Uterus (tissue), 4 donors: ENCODE measurements around the gene FLT1. TPM values are rescaled to one million over a fixed set of nuclear protein-coding genes. Genes with fewer than 3 reads are reported as not detected.

Source experiments
- DNase-seq, 2 donors: peaks; one replicate each; pipeline ENCODE4 v3.0.0-alpha.2; 2019 to 2020
- H3K27ac ChIP-seq, 2 donors: fragments of 200-600 bp; sonication (generic); 1 replicate in 1 of 2; 2 replicates in 1 of 2; pipeline ENCODE4 v1.5.1; 2016 to 2018
- H3K27me3 ChIP-seq, 2 donors: fragments of 200-600 bp; sonication (generic); one replicate each; pipeline ENCODE4 v1.5.1; 2018 to 2019; ENCODE audit warnings: control low read depth in 1 of 2
- H3K36me3 ChIP-seq, 2 donors: fragments of 200-600 bp; sonication (generic); one replicate each; pipeline ENCODE4 v1.5.1; 2019; ENCODE audit warnings: control low read depth in 1 of 2
- H3K4me1 ChIP-seq, 2 donors: fragments of 200-600 bp; sonication (generic); one replicate each; pipeline ENCODE4 v1.5.1; 2018 to 2019; ENCODE audit warnings: control low read depth in 1 of 2
- H3K4me3 ChIP-seq, 2 donors: fragments of 200-600 bp; sonication (generic); 1 replicate in 1 of 2; 2 replicates in 1 of 2; pipeline ENCODE4 v1.5.1; 2018 to 2019; ENCODE audit warnings: mild to moderate bottlenecking in 1 of 2
- H3K9me3 ChIP-seq, 2 donors: fragments of 200-600 bp; sonication (generic); one replicate each; pipeline ENCODE4 v1.5.1; 2019; ENCODE audit warnings: control low read depth in 1 of 2
- CTCF ChIP-seq, 4 experiments: fragments of 200-600 bp in 2 of 4; fragments of 450-650 bp in 2 of 4; sonication (generic) in 2 of 4; IDR thresholded peaks; one replicate each; pipeline ENCODE4 v1.5.1; 2016 to 2019; ENCODE audit warnings: antibody characterized with exemption in 4 of 4, mild to moderate bottlenecking in 2 of 4, moderate library complexity in 1 of 4
- POLR2A ChIP-seq, 2 donors: fragments of 450-650 bp; IDR thresholded peaks; one replicate each; pipeline ENCODE4 v1.6.1; 2016; ENCODE audit warnings: antibody characterized with exemption in 2 of 2, mild to moderate bottlenecking in 1 of 2, moderate library complexity in 1 of 2
- intact Hi-C: fragments of 100-400 bp; cut with DNase I; formaldehyde crosslinking; loops from one replicate; pipeline ENCODE4 v1.15.1; 2023; ENCODE audit warnings: low total_unique reads
- total RNA-seq, 4 donors: library from RNA; depleted of rRNA in 3 of 4; stranded (reverse); fragments of >200 nt in 3 of 4; gene quantifications; one replicate each; pipeline versions ENCODE4 v1.1.0 to v1.2.4, GENCODE V29; 2014 to 2023
- donor health status: DM: yes; HTN: yes; CAD: no.

Gene FLT1
- total RNA-seq, 4 donors from 2014 or later, result 53.2 to 95.3 (median 62.0) TPM

- H3K4me3 ChIP-seq, result no peak overlapping the region
- no peak for DNase-seq
- no peaks in the 10 kb centered on the region for H3K36me3 ChIP-seq
- H3K4me1 ChIP-seq, result no peaks in the 10 kb centered on the region
- intact Hi-C loops, result no loop called here
- TF ChIP-seq POLR2A (IDR thresholded peaks at IDR 0.05), result no peak
- no peak for TF ChIP-seq CTCF (IDR thresholded peaks at IDR 0.05)
- H3K9me3 ChIP-seq, result no peaks in the 10 kb centered on the region
- H3K27ac ChIP-seq, result no peak overlapping the region
- no peaks in the 10 kb centered on the region for H3K27me3 ChIP-seq
Observed at GRCh38 chr13:28353679-28354078, 141.2 kb downstream of the FLT1 start.

- no peak for DNase-seq
- H3K9me3 ChIP-seq, result no peaks in the 10 kb centered on the region
- H3K36me3 ChIP-seq, result no peaks in the 10 kb centered on the region
- no peak for TF ChIP-seq CTCF (IDR thresholded peaks at IDR 0.05)
- no peak for TF ChIP-seq POLR2A (IDR thresholded peaks at IDR 0.05)
- intact Hi-C loops, result no loop called here
- H3K27ac ChIP-seq, result no peak overlapping the region
- no peaks in the 10 kb centered on the region for H3K4me1 ChIP-seq
- no peak overlapping the region for H3K4me3 ChIP-seq
- H3K27me3 ChIP-seq, result no peaks in the 10 kb centered on the region
Observed at GRCh38 chr13:28349907-28350654, 144.8 kb downstream of the FLT1 start.

GRCh38 chr13:28349371-28349770 is 145.6 kb downstream of the FLT1 start:
- no peaks in the 10 kb centered on the region for H3K36me3 ChIP-seq

GRCh38 chr13:28347456-28348371 is 147.2 kb downstream of the FLT1 start:
- no peaks in the 10 kb centered on the region for H3K27me3 ChIP-seq
- TF ChIP-seq POLR2A (IDR thresholded peaks at IDR 0.05) (no peak), CTCF (IDR thresholded peaks at IDR 0.05) (no peak)
- H3K27ac ChIP-seq, result no peak overlapping the region
- H3K9me3 ChIP-seq, result no peaks in the 10 kb centered on the region
- H3K4me1 ChIP-seq, result no peaks in the 10 kb centered on the region
- DNase-seq, result no peak
- no peak overlapping the region for H3K4me3 ChIP-seq
- no peaks in the 10 kb centered on the region for H3K36me3 ChIP-seq
- intact Hi-C loops, result no loop called here

More at GRCh38 chr13:28349371-28349770, 145.6 kb downstream of the FLT1 start:
- Histone ChIP-seq H3K4me1 (no peaks in the 10 kb centered on the region), H3K27ac (no peak overlapping the region), H3K9me3 (no peaks in the 10 kb centered on the region), H3K27me3 (no peaks in the 10 kb centered on the region), H3K4me3 (no peak overlapping the region)
- TF ChIP-seq POLR2A (IDR thresholded peaks at IDR 0.05), result no peak
- no peak for DNase-seq
- intact Hi-C loops, result no loop called here

GRCh38 chr13:28346154-28346553 is 148.8 kb downstream of the FLT1 start:
- Histone ChIP-seq H3K4me1 (no peaks in the 10 kb centered on the region), H3K9me3 (no peaks in the 10 kb centered on the region), H3K36me3 (no peaks in the 10 kb centered on the region), H3K27ac (no peak overlapping the region), H3K27me3 (no peaks in the 10 kb centered on the region), H3K4me3 (no peak overlapping the region)
- intact Hi-C loops, result no loop called here
- TF ChIP-seq POLR2A (IDR thresholded peaks at IDR 0.05) (no peak), CTCF (IDR thresholded peaks at IDR 0.05) (no peak)
- no peak for DNase-seq
